H1 (cell line): Measurements from ENCODE around the gene SLC37A1. TPM values are rescaled to one million over a fixed set of nuclear protein-coding genes. Genes with fewer than 3 reads are reported as not detected.

Experiments
- CTCF ChIA-PET: fragments of 300-600 bp; sonication (Branson Sonifier 250); formaldehyde crosslinking; loops from one replicate; lab custom pipeline; 2021; ENCODE audit not compliant: partially characterized antibody; lab: Charles Lee
- POLR2A ChIA-PET: fragments of 300-600 bp; sonication (Branson Sonifier 250); formaldehyde crosslinking; loops from one replicate; lab custom pipeline; 2021; ENCODE audit warnings: inconsistent platforms; ENCODE audit not compliant: partially characterized antibody; lab: Charles Lee
- DNase-seq, 2 experiments: peaks; one replicate each; pipeline versions ENCODE4 v3.0.0 to v3.0.0-alpha.2; 2010 to 2022; ENCODE audit warnings: low spot score in 2 of 2, low read depth in 1 of 2, mixed read lengths in 1 of 2
- FAIRE-seq: peaks from 2 replicates; lab custom pipeline; 2011; peaks lifted over from hg19 to GRCh38; lab: Jason Lieb, UNC
- H2AFZ ChIP-seq: 2 replicates; pipeline ENCODE4 v1.8.1; 2012; ENCODE audit warnings: low read length, inconsistent platforms
- H2AK5ac ChIP-seq: 2 replicates; pipeline ENCODE4 v1.6.1; 2013; ENCODE audit warnings: low read depth, low read length
- H2BK120ac ChIP-seq: replicated peaks from 2 replicates; pipeline ENCODE3; 2013; ENCODE audit warnings: low read depth, low read length, inconsistent platforms
- H2BK12ac ChIP-seq: 2 replicates; pipeline ENCODE4 v1.6.1; 2013; ENCODE audit warnings: low read depth, low read length
- H2BK15ac ChIP-seq: 2 replicates; pipeline ENCODE4 v1.6.1; 2013; ENCODE audit warnings: low read length
- H2BK20ac ChIP-seq: 2 replicates; pipeline ENCODE4 v1.6.1; 2013; ENCODE audit warnings: low read length
- H2BK5ac ChIP-seq: 2 replicates; pipeline ENCODE4 v1.6.1; 2013; ENCODE audit warnings: low read depth, low read length
- H3K14ac ChIP-seq: 2 replicates; pipeline ENCODE4 v1.6.1; 2013; ENCODE audit warnings: inconsistent platforms; ENCODE audit not compliant: insufficient read length
- H3K18ac ChIP-seq: 2 replicates; pipeline ENCODE4 v1.6.1; 2013; ENCODE audit warnings: low read length; ENCODE audit errors: extremely low read depth
- H3K23ac ChIP-seq: 2 replicates; pipeline ENCODE4 v1.6.1; 2013; ENCODE audit warnings: inconsistent platforms; ENCODE audit not compliant: insufficient read length
- H3K23me2 ChIP-seq: 2 replicates; pipeline ENCODE4 v1.6.1; 2013; ENCODE audit warnings: low read depth, low read length
- H3K27ac ChIP-seq: 2 replicates; pipeline ENCODE4 v1.6.1; 2011; ENCODE audit warnings: low read depth, low read length, inconsistent platforms
- H3K27me3 ChIP-seq, 4 experiments: replicated peaks in 1 of 4; 1 replicate in 1 of 4; 2 replicates in 3 of 4; pipeline versions ENCODE4 v1.6.1 to v1.8.1; 2011 to 2013; ENCODE audit warnings: low read length in 3 of 4, mild to moderate bottlenecking in 3 of 4, inconsistent platforms in 2 of 4, mixed read lengths in 2 of 4, moderate library complexity in 1 of 4; ENCODE audit not compliant: control insufficient read depth in 3 of 4, insufficient read depth in 3 of 4; ENCODE audit errors: extremely low read depth in 1 of 4
- H3K36me3 ChIP-seq, 4 experiments: 2 replicates each; pipeline versions ENCODE4 v1.6.1 to v1.8.1; 2011 to 2013; ENCODE audit warnings: mild to moderate bottlenecking in 4 of 4, low read length in 3 of 4, moderate library complexity in 2 of 4, control low read depth in 1 of 4, inconsistent platforms in 1 of 4; ENCODE audit not compliant: insufficient read depth in 4 of 4, control insufficient read depth in 2 of 4
- H3K4ac ChIP-seq: replicated peaks from 2 replicates; pipeline ENCODE3; 2013; ENCODE audit warnings: low read length, low read depth, mixed read lengths, inconsistent platforms; ENCODE audit not compliant: insufficient read length
- H3K4me1 ChIP-seq, 4 experiments: replicated peaks in 1 of 4; 1 replicate in 1 of 4; 2 replicates in 3 of 4; pipeline versions ENCODE4 v1.6.1 to v1.8.1; 2011 to 2013; ENCODE audit warnings: low read length in 3 of 4, inconsistent platforms in 2 of 4, mixed read lengths in 1 of 4; ENCODE audit not compliant: insufficient read depth in 4 of 4, control insufficient read depth in 3 of 4
- H3K4me2 ChIP-seq, 2 experiments: 2 replicates each; pipeline versions ENCODE4 v1.6.1 to v1.8.1; 2011 to 2013; ENCODE audit warnings: low read depth in 2 of 2, low read length in 2 of 2, control low read depth in 1 of 2, inconsistent platforms in 1 of 2, mild to moderate bottlenecking in 1 of 2; ENCODE audit not compliant: insufficient read depth in 1 of 2
- H3K4me3 ChIP-seq, 4 experiments: fragments of 200-600, 300-600 bp in 1 of 4; sonication (generic), shearing (Covaris generic), sonication (Bioruptor Twin) in 1 of 4; 2 replicates each; pipeline versions ENCODE4 v1.5.1 to v1.8.1; 2011 to 2016; ENCODE audit warnings: low read length in 4 of 4, low read depth in 3 of 4, control low read depth in 2 of 4, inconsistent platforms in 2 of 4, mild to moderate bottlenecking in 2 of 4, mixed read lengths in 1 of 4, moderate library complexity in 1 of 4; ENCODE audit not compliant: insufficient read depth in 2 of 4; ENCODE audit errors: extremely low read depth in 1 of 4
- H3K56ac ChIP-seq: replicated peaks from 2 replicates; pipeline ENCODE3; 2013; ENCODE audit warnings: low read depth, mild to moderate bottlenecking, mixed read lengths, low read length, inconsistent platforms; ENCODE audit not compliant: insufficient read length
- H3K79me1 ChIP-seq: 2 replicates; pipeline ENCODE4 v1.6.1; 2013; ENCODE audit warnings: low read depth, low read length, control low read depth
- H3K79me2 ChIP-seq, 2 experiments: 2 replicates each; pipeline versions ENCODE4 v1.6.1 to v1.8.1; 2012 to 2013; ENCODE audit warnings: low read length in 2 of 2, mild to moderate bottlenecking in 2 of 2, inconsistent platforms in 1 of 2; ENCODE audit not compliant: insufficient read depth in 2 of 2, control insufficient read depth in 1 of 2
- H3K9ac ChIP-seq, 4 experiments: replicated peaks in 1 of 4; 1 replicate in 1 of 4; 2 replicates in 3 of 4; pipeline versions ENCODE4 v1.6.1 to v1.8.1; 2011 to 2013; ENCODE audit warnings: low read depth in 3 of 4, low read length in 3 of 4, control low read depth in 2 of 4, mild to moderate bottlenecking in 2 of 4, moderate library complexity in 2 of 4, inconsistent platforms in 1 of 4; ENCODE audit errors: extremely low read depth in 1 of 4
- H3K9me3 ChIP-seq, 2 experiments: 2 replicates each; pipeline versions ENCODE4 v1.6.1 to v1.8.1; 2012 to 2013; ENCODE audit warnings: mild to moderate bottlenecking in 2 of 2, moderate library complexity in 2 of 2, control low read depth in 1 of 2, inconsistent platforms in 1 of 2, low read depth in 1 of 2, low read length in 1 of 2, mixed read lengths in 1 of 2; ENCODE audit not compliant: insufficient read depth in 2 of 2
- H4K20me1 ChIP-seq, 2 experiments: replicated peaks in 1 of 2; 2 replicates each; pipeline versions ENCODE3 to v1.8.1; 2011 to 2013; ENCODE audit warnings: inconsistent platforms in 2 of 2, low read length in 2 of 2, mild to moderate bottlenecking in 1 of 2; ENCODE audit not compliant: insufficient read depth in 2 of 2, control insufficient read depth in 1 of 2
- H4K5ac ChIP-seq: 2 replicates; pipeline ENCODE4 v1.6.1; 2013; ENCODE audit warnings: low read length, low read depth, mixed read lengths, inconsistent platforms; ENCODE audit not compliant: insufficient read length
- H4K8ac ChIP-seq: 2 replicates; pipeline ENCODE4 v1.8.0; 2013; ENCODE audit warnings: mild to moderate bottlenecking, moderate library complexity, low read length, inconsistent platforms; ENCODE audit not compliant: insufficient read depth; ENCODE audit errors: extremely low read depth
- H4K91ac ChIP-seq: replicated peaks from 2 replicates; pipeline ENCODE3; 2013; ENCODE audit warnings: low read length, mixed read lengths, inconsistent platforms; ENCODE audit not compliant: insufficient read length
- BACH1 ChIP-seq: IDR thresholded peaks from 2 replicates; pipeline ENCODE4 v1.6.1; 2012; ENCODE audit warnings: low read length, improper control_type of control experiment
- WGBS, 2 experiments: shearing (Covaris generic) in 1 of 2; methylation state at CpG; one replicate each; pipeline versions ENCODE4 v1.1.6 to v1.1.7; 2013 to 2015; ENCODE audit warnings: low lambda C conversion rate in 2 of 2, mixed read lengths in 2 of 2, inconsistent platforms in 1 of 2, low coverage in 1 of 2, missing lambda C conversion rate in 1 of 2; ENCODE audit not compliant: insufficient replicate concordance in 2 of 2, insufficient coverage in 1 of 2, insufficient read length in 1 of 2; ENCODE audit errors: extremely low coverage in 1 of 2, missing lambda C conversion rate in 1 of 2; 5-methylcytosine and 5-hydroxymethylcytosine counted together
- polyA plus RNA-seq, 7 experiments: library from polyadenylated mRNA; depleted of rRNA in 3 of 7; stranded (reverse) in 5 of 7; unstranded in 2 of 7; fragments of >200 nt in 5 of 7; fragments of 200-250 nt in 2 of 7; gene quantifications; 1 replicate in 5 of 7; 2 replicates in 1 of 7; 4 replicates in 1 of 7; pipeline versions ENCODE4 v1.2.1 to v1.2.3, GENCODE V29; 2011 to 2013; ENCODE audit warnings: missing spikeins in 2 of 7, mixed read lengths in 2 of 7
- total RNA-seq: library from RNA; stranded (reverse); fragmentation: NEBNext Ultra II Directional; extraction: Animal tissue kit (Norgen Biotek cat#: 25700); gene quantifications from 2 replicates; pipeline ENCODE4 v1.2.1, GENCODE V29; 2021

The SLC37A1 gene
- total and polyA plus RNA-seq, 2 of the 8 experiments (the other 6 are each of a cell fraction or from before 2014, with no cell fraction given) = 15.6 to 30.9 TPM

DNA sequence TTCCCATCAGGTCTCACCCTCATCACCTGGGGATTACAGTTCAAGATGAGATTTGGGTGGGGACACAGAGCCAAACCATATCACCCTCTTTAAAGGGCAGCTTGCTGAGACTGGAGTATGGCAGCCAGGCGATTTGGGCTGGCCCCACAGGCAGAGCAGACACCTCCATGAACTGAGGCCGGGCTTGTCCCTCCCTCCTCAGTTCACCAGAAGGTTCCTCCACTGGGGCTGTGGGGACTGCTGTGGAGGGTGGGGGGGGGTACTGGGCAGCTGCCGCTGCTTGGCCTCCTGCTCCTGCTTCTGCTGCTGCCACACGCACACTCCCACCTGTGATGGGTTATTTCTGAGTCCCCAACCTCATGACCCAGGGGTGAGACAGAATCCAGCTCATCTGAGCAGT is 85.8 kb downstream of the SLC37A1 start:
- H3K9me3 ChIP-seq = peaks cover 0 to 3% of the 10 kb centered on the region in 2 experiments; a peak in 1 of 4 replicates

More for the DNA sequence above, 85.8 kb downstream of the SLC37A1 start:
- WGBS, 2 experiments = 100% methylated on average over 3 of the region's 4 CpGs; no CpG with 5 or more reads in 1 of the 2 experiments
- Histone ChIP-seq H3K4ac (no peak overlapping the region), H3K18ac (no peak overlapping the region), H3K4me3 (no peak overlapping the region), H3K23ac (no peak overlapping the region), H3K27me3 (no peaks in the 10 kb centered on the region; a peak in 1 of 7 replicates), H3K56ac (no peak overlapping the region), H4K20me1 (no peaks in the 10 kb centered on the region), H2BK20ac (no peak overlapping the region), H3K79me1 (no peaks in the 10 kb centered on the region), H4K91ac (no peak overlapping the region), H3K36me3 (no peaks in the 10 kb centered on the region), H3K4me1 (no peaks in the 10 kb centered on the region), H3K27ac (no peak overlapping the region), H3K4me2 (no peak overlapping the region), H2BK12ac (no peak overlapping the region), H3K14ac (no peak overlapping the region), H3K9ac (no peak overlapping the region), H2BK120ac (no peak overlapping the region), H2AK5ac (no peak overlapping the region), H3K79me2 (no peaks in the 10 kb centered on the region), H4K5ac (no peak overlapping the region), H2BK15ac (no peak overlapping the region), H2BK5ac (no peak overlapping the region), H2AFZ (no peak overlapping the region), H3K23me2 (no peaks in the 10 kb centered on the region), H4K8ac (no peak overlapping the region)
- DNase-seq (no peak), FAIRE-seq (no peak)
- ChIA-PET CTCF (interaction anchor here (0.7 to 1.6 kb wide), 3 partner anchors 56 to 108 kb away, joined by 3 to 4 read pairs (median 4); no protein-coding TSS in a partner anchor), POLR2A (no interaction called here)
- TF ChIP-seq BACH1 = no peak
